Spleen (tissue), 7 donors: Measurements from ENCODE around the gene GFER.

ENCODE experiments used
- CTCF ChIP-seq, 11 experiments: fragments of 200-600 bp in 7 of 11; fragments of 450-650 bp in 4 of 11; sonication (generic) in 4 of 11; IDR thresholded peaks in 8 of 11; conservative IDR thresholded peaks in 3 of 11; 1 replicate in 7 of 11; 2 replicates in 4 of 11; pipeline versions ENCODE4 v1.4.0 to v1.8.0; 2016 to 2021; ENCODE audit warnings: antibody characterized with exemption in 11 of 11, inconsistent platforms in 4 of 11, mild to moderate bottlenecking in 1 of 11
- POLR2A ChIP-seq, 3 donors: fragments of 450-650 bp; IDR thresholded peaks; one replicate each; pipeline ENCODE4 v1.5.1; 2017; ENCODE audit warnings: antibody characterized with exemption in 3 of 3, mild to moderate bottlenecking in 1 of 3
- POLR2AphosphoS5 ChIP-seq, 3 donors: sonication (generic); formaldehyde crosslinking; IDR thresholded peaks; one replicate each; pipeline ENCODE4 v1.5.1; 2017; ENCODE audit warnings: antibody characterized with exemption in 3 of 3
- donor health status: DM: no; HTN: no; CAD: no; lungs with moderate emphysema.
- donor health status: DM: no; HTN: no; CAD: no.
- donor health status: DM: no; HTN: no; CAD: no.

DNA sequence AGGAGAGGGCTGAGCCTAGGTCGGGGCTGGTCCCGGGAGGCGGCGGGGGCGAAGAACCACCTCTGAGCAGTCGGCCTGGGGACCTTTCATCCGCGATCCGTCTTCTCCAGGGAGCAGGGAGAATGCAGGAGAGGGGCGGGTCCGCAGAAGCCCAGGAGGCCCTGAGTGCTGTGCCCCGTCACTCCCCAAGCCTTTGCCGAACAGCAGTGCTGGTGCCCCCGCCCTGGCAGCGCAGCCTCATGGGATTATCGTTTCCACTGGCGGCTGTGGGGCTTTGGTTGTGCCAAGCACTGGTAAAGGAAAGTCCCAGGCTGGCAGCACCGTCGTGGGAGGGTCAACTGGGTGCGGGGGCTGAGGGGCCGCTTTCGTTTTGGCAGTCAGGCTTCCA lies 11.5 kb upstream of the GFER start:
- TF ChIP-seq CTCF (IDR thresholded peaks at IDR 0.05 in 8 of 11, conservative IDR thresholded peaks at IDR 0.05 in 3 of 11), result no peak
- TF ChIP-seq POLR2AphosphoS5 (IDR thresholded peaks at IDR 0.05), result no peak
- TF ChIP-seq POLR2A (IDR thresholded peaks at IDR 0.05), result no peak
